Endodermal cell (in vitro differentiated cells): ENCODE measurements around the gene PCBP3. TPM values are rescaled to one million over a fixed set of nuclear protein-coding genes. Genes with fewer than 3 reads are reported as not detected.
"Not testable (repeated sequence)": the region's sequence is repeated elsewhere in the genome, so short reads cannot be mapped to it uniquely, and the experiment has no call there.

Experiments used
- DNase-seq: peaks from one replicate; pipeline ENCODE4 v3.0.0-alpha.2; 2017
- H3K27ac ChIP-seq: 2 replicates; pipeline ENCODE4 v1.5.1; 2013; ENCODE audit warnings: mild to moderate bottlenecking, low read depth, low read length, moderate library complexity
- H3K27me3 ChIP-seq: 2 replicates; pipeline ENCODE4 v1.6.1; 2013; ENCODE audit warnings: mild to moderate bottlenecking, low read length, moderate library complexity; ENCODE audit not compliant: insufficient read depth, control insufficient read depth, poor library complexity, severe bottlenecking
- H3K36me3 ChIP-seq: 2 replicates; pipeline ENCODE4 v1.7.0; 2013; ENCODE audit warnings: mild to moderate bottlenecking, low read length, moderate library complexity; ENCODE audit not compliant: control insufficient read depth, insufficient read depth
- H3K4me1 ChIP-seq: one replicate; pipeline ENCODE4 v1.7.0; 2013; ENCODE audit warnings: low read length; ENCODE audit not compliant: control insufficient read depth, insufficient read depth
- H3K4me3 ChIP-seq: 2 replicates; pipeline ENCODE4 v1.5.1; 2013; ENCODE audit warnings: mild to moderate bottlenecking, low read length, moderate library complexity
- H3K9ac ChIP-seq: 2 replicates; pipeline ENCODE4 v1.6.1; 2013; ENCODE audit warnings: mild to moderate bottlenecking, low read length, moderate library complexity; ENCODE audit not compliant: poor library complexity, severe bottlenecking; ENCODE audit errors: extremely low read depth
- H3K9me3 ChIP-seq: 2 replicates; pipeline ENCODE4 v1.6.1; 2013; ENCODE audit warnings: mild to moderate bottlenecking, low read length, moderate library complexity; ENCODE audit not compliant: control insufficient read depth
- H3K27ac Mint-ChIP-seq: 2 replicates; pipeline ENCODE4 v1.8.0; 2020; ENCODE audit warnings: mixed read lengths
- H3K27me3 Mint-ChIP-seq: 2 replicates; pipeline ENCODE4 v1.8.0; 2021; ENCODE audit warnings: mild to moderate bottlenecking, mixed read lengths; ENCODE audit not compliant: insufficient read depth
- H3K36me3 Mint-ChIP-seq: 2 replicates; pipeline ENCODE4 v1.8.0; 2020; ENCODE audit warnings: low read depth, mixed read lengths
- H3K4me1 Mint-ChIP-seq: 2 replicates; pipeline ENCODE4 v1.8.0; 2020; ENCODE audit warnings: mixed read lengths
- H3K4me3 Mint-ChIP-seq: 2 replicates; pipeline ENCODE4 v1.8.0; 2020; ENCODE audit warnings: mild to moderate bottlenecking, moderate library complexity, mixed read lengths
- H3K9me3 Mint-ChIP-seq: 2 replicates; pipeline ENCODE4 v1.8.0; 2020; ENCODE audit warnings: mild to moderate bottlenecking, mixed read lengths
- CTCF ChIP-seq: fragments of 200-600 bp; sonication (generic); conservative IDR thresholded peaks from 2 replicates; pipeline ENCODE4 v1.5.0; 2021; ENCODE audit warnings: antibody characterized with exemption, mild to moderate bottlenecking
- WGBS, 2 experiments: methylation state at CpG; one replicate each; pipeline versions ENCODE4 v1.1.5 to v1.1.7; 2013; ENCODE audit warnings: missing lambda C conversion rate in 2 of 2, mixed read lengths in 1 of 2; ENCODE audit not compliant: insufficient coverage in 1 of 2, insufficient read length in 1 of 2; 5-methylcytosine and 5-hydroxymethylcytosine counted together
- total RNA-seq, 2 donors: library from RNA; stranded (reverse); fragmentation: NEBNext Ultra II Directional in 1 of 2; extraction: Animal tissue kit (Norgen Biotek cat#: 25700) in 1 of 2; gene quantifications; 2 replicates in 1 of 2; 3 replicates in 1 of 2; pipeline ENCODE4 v1.2.1, GENCODE V29; 2021

PCBP3 gene
- total RNA-seq, 2 donors from 2014 or later: 2.1 to 10.6 TPM

GRCh38 chr21:45895778-45896370 is 252.3 kb downstream of the PCBP3 start:
- Mint-ChIP-seq H3K27me3 (peaks cover 2% of the 10 kb centered on the region), H3K4me3 (no peak overlapping the region), H3K4me1 (no peaks in the 10 kb centered on the region), H3K36me3 (no peaks in the 10 kb centered on the region), H3K27ac (peak overlapping the region; percentile 74), H3K9me3 (no peaks in the 10 kb centered on the region)
- H3K36me3 ChIP-seq: no peaks in the 10 kb centered on the region
- 92 to 97% methylated on average over 15 to 17 of the region's 17 CpGs for WGBS, 2 experiments
- no peaks in the 10 kb centered on the region for H3K9me3 ChIP-seq
- H3K27ac ChIP-seq: no peak overlapping the region
- DNase-seq: no peak
- no peaks in the 10 kb centered on the region for H3K4me1 ChIP-seq
- H3K27me3 ChIP-seq: no peaks in the 10 kb centered on the region
- TF ChIP-seq CTCF: no peak
- H3K9ac ChIP-seq: no peak overlapping the region
- no peak overlapping the region for H3K4me3 ChIP-seq

GRCh38 chr21:45896431-45896830 is 252.9 kb downstream of the PCBP3 start:
- H3K4me3 ChIP-seq, H3K27ac Mint-ChIP-seq, H3K27me3 Mint-ChIP-seq, H3K9me3 ChIP-seq, DNase-seq, H3K4me1 Mint-ChIP-seq, H3K27me3 ChIP-seq, H3K4me3 Mint-ChIP-seq, H3K36me3 ChIP-seq, H3K9me3 Mint-ChIP-seq, H3K36me3 Mint-ChIP-seq, H3K4me1 ChIP-seq, H3K27ac ChIP-seq, H3K9ac ChIP-seq: not testable (repeated sequence)
- 86 to 88% methylated on average over 14 to 18 of the region's 18 CpGs for WGBS, 2 experiments

GRCh38 chr21:45897191-45898027 is 253.9 kb downstream of the PCBP3 start:
- Histone ChIP-seq H3K4me1 (no peaks in the 10 kb centered on the region), H3K36me3 (no peaks in the 10 kb centered on the region), H3K4me3 (no peak overlapping the region), H3K27me3 (no peaks in the 10 kb centered on the region), H3K27ac (no peak overlapping the region), H3K9ac (no peak overlapping the region), H3K9me3 (no peaks in the 10 kb centered on the region)
- Mint-ChIP-seq H3K36me3 (no peaks in the 10 kb centered on the region), H3K27ac (no peak overlapping the region), H3K4me3 (no peak overlapping the region), H3K27me3 (no peaks in the 10 kb centered on the region), H3K4me1 (no peaks in the 10 kb centered on the region), H3K9me3 (no peaks in the 10 kb centered on the region)
- WGBS, 2 experiments: 91 to 97% methylated on average over 18 to 25 of the region's 25 CpGs
- no peak for DNase-seq
- TF ChIP-seq CTCF: no peak
